Esophagus (tissue), 2 donors: Measurements from ENCODE around the gene CDYL2. TPM values are rescaled to one million over a fixed set of nuclear protein-coding genes. Genes with fewer than 3 reads are reported as not detected.

Experiments used
- H3K27ac ChIP-seq, 2 donors: one replicate each; pipeline ENCODE4 v1.5.1; 2013; ENCODE audit warnings: low read depth in 2 of 2, mild to moderate bottlenecking in 2 of 2, inconsistent platforms in 1 of 2, low read length in 1 of 2, moderate library complexity in 1 of 2
- H3K27me3 ChIP-seq, 2 donors: one replicate each; pipeline ENCODE4 v1.6.1; 2013; ENCODE audit warnings: low read length in 2 of 2, control low read depth in 1 of 2, mild to moderate bottlenecking in 1 of 2; ENCODE audit not compliant: insufficient read depth in 2 of 2, control insufficient read depth in 1 of 2
- H3K36me3 ChIP-seq, 2 donors: one replicate each; pipeline ENCODE4 v1.6.1; 2013; ENCODE audit warnings: low read length in 1 of 2; ENCODE audit not compliant: control insufficient read depth in 2 of 2, insufficient read depth in 2 of 2
- H3K4me1 ChIP-seq, 2 donors: one replicate each; pipeline ENCODE4 v1.6.1; 2013; ENCODE audit warnings: low read length in 1 of 2; ENCODE audit not compliant: control insufficient read depth in 2 of 2, insufficient read depth in 2 of 2
- H3K4me3 ChIP-seq, 2 donors: one replicate each; pipeline ENCODE4 v1.5.1; 2013; ENCODE audit warnings: low read length in 2 of 2, mild to moderate bottlenecking in 2 of 2, low read depth in 1 of 2, moderate library complexity in 1 of 2
- H3K9me3 ChIP-seq, 2 donors: one replicate each; pipeline ENCODE4 v1.6.1; 2013; ENCODE audit warnings: mild to moderate bottlenecking in 2 of 2, low read depth in 1 of 2, low read length in 1 of 2, moderate library complexity in 1 of 2; ENCODE audit not compliant: control insufficient read depth in 2 of 2, insufficient read depth in 1 of 2
- WGBS, 2 donors: extraction: QIAGEN DNeasy Blood & Tissue Kit; methylation state at CpG; one replicate each; pipeline ENCODE4 v1.1.7; 2013; 5-methylcytosine and 5-hydroxymethylcytosine counted together
- polyA plus RNA-seq, 2 donors: library from polyadenylated mRNA; stranded (reverse); fragments of 200-250 nt; gene quantifications; one replicate each; pipeline ENCODE4 v1.2.3, GENCODE V29; 2013
- donor health status: healthy with polysubstance abuse.
- donor health status: Bipolar disorder and iron deficiency.

The CDYL2 gene
- polyA plus RNA-seq, 2 donors: 0.39 to 0.65 TPM

GRCh38 chr16:80618862-80619648 lies 185.3 kb downstream of the CDYL2 start:
- Histone ChIP-seq H3K9me3 (no peaks in the 10 kb centered on the region), H3K27ac (no peak overlapping the region), H3K4me3 (no peak overlapping the region), H3K4me1 (peaks cover 0 to 3% of the 10 kb centered on the region in 2 donors), H3K27me3 (no peaks in the 10 kb centered on the region), H3K36me3 (no peaks in the 10 kb centered on the region)
- WGBS, 2 donors: 92 to 93% methylated on average over 14 of the region's 14 CpGs

- Histone ChIP-seq H3K9me3 (no peaks in the 10 kb centered on the region), H3K36me3 (peaks cover 0 to 5% of the 10 kb centered on the region in 2 donors), H3K27me3 (no peaks in the 10 kb centered on the region), H3K27ac (no peak overlapping the region), H3K4me3 (no peak overlapping the region), H3K4me1 (peaks cover 0 to 5% of the 10 kb centered on the region in 2 donors)
- WGBS, 2 donors: 90 to 95% methylated on average over 3 of the region's 3 CpGs
Measured at GRCh38 chr16:80616362-80616761, 188.0 kb downstream of the CDYL2 start.

GRCh38 chr16:80615735-80616134 lies 188.7 kb downstream of the CDYL2 start:
- Histone ChIP-seq H3K36me3 (peaks cover 0 to 5% of the 10 kb centered on the region in 2 donors), H3K4me3 (no peak overlapping the region), H3K4me1 (peaks cover 0 to 5% of the 10 kb centered on the region in 2 donors), H3K27ac (no peak overlapping the region), H3K9me3 (no peaks in the 10 kb centered on the region), H3K27me3 (no peaks in the 10 kb centered on the region)
- 85 to 86% methylated on average over 12 of the region's 12 CpGs for WGBS, 2 donors

GRCh38 chr16:80614908-80615671 lies 189.3 kb downstream of the CDYL2 start:
- Histone ChIP-seq H3K9me3 (no peaks in the 10 kb centered on the region), H3K4me1 (peaks cover 0 to 5% of the 10 kb centered on the region in 2 donors), H3K36me3 (peaks cover 0 to 5% of the 10 kb centered on the region in 2 donors), H3K27me3 (no peaks in the 10 kb centered on the region), H3K4me3 (no peak overlapping the region), H3K27ac (no peak overlapping the region)
- 91 to 94% methylated on average over 12 of the region's 12 CpGs for WGBS, 2 donors

- Histone ChIP-seq H3K4me1 (peaks cover 0 to 5% of the 10 kb centered on the region in 2 donors), H3K27ac (no peak overlapping the region), H3K27me3 (no peaks in the 10 kb centered on the region), H3K4me3 (no peak overlapping the region), H3K36me3 (peaks cover 0 to 5% of the 10 kb centered on the region in 2 donors), H3K9me3 (no peaks in the 10 kb centered on the region)
- WGBS, 2 donors: 94 to 96% methylated on average over 13 of the region's 13 CpGs
Measured at GRCh38 chr16:80612461-80613017, 191.9 kb downstream of the CDYL2 start.

- Histone ChIP-seq H3K27ac (no peak overlapping the region), H3K9me3 (no peaks in the 10 kb centered on the region), H3K36me3 (peaks cover 0 to 5% of the 10 kb centered on the region in 2 donors), H3K27me3 (no peaks in the 10 kb centered on the region), H3K4me1 (peaks cover 0 to 5% of the 10 kb centered on the region in 2 donors), H3K4me3 (no peak overlapping the region)
- 93% methylated on average over 11 of the region's 11 CpGs for WGBS, 2 donors
Measured at GRCh38 chr16:80611930-80612327, 192.5 kb downstream of the CDYL2 start.

- H3K27me3 ChIP-seq: no peaks in the 10 kb centered on the region
- H3K4me1 ChIP-seq: peaks cover 0 to 5% of the 10 kb centered on the region in 2 donors
- peaks cover 0 to 5% of the 10 kb centered on the region in 2 donors for H3K36me3 ChIP-seq
- H3K4me3 ChIP-seq: no peak overlapping the region
- WGBS, 2 donors: 81 to 87% methylated on average over 16 of the region's 16 CpGs
- H3K27ac ChIP-seq: no peak overlapping the region
- no peaks in the 10 kb centered on the region for H3K9me3 ChIP-seq
Measured at GRCh38 chr16:80611171-80611929, 193.0 kb downstream of the CDYL2 start.

GRCh38 chr16:80610481-80611156 lies 193.8 kb downstream of the CDYL2 start:
- WGBS, 2 donors: 90 to 92% methylated on average over 9 of the region's 9 CpGs
- Histone ChIP-seq H3K27ac (no peak overlapping the region), H3K36me3 (peaks cover 0 to 5% of the 10 kb centered on the region in 2 donors)

More at GRCh38 chr16:80610481-80611156, 193.8 kb downstream of the CDYL2 start:
- no peaks in the 10 kb centered on the region for H3K27me3 ChIP-seq
- no peak overlapping the region for H3K4me3 ChIP-seq
- H3K4me1 ChIP-seq: peaks cover 0 to 5% of the 10 kb centered on the region in 2 donors
- no peaks in the 10 kb centered on the region for H3K9me3 ChIP-seq
